A549 treated with Hydrocortisone at 1 μM for 4 hours (cell line): Measurements from ENCODE around the gene GPR101. TPM values are rescaled to one million over a fixed set of nuclear protein-coding genes. Genes with fewer than 3 reads are reported as not detected.

Experiments
- total RNA-seq: library from RNA; stranded (reverse); fragments of 200-300 nt; extraction: Qiagen RNA extraction; gene quantifications from 5 replicates; pipeline ENCODE4 v1.2.3, GENCODE V29; 2022

Gene GPR101, protein sequence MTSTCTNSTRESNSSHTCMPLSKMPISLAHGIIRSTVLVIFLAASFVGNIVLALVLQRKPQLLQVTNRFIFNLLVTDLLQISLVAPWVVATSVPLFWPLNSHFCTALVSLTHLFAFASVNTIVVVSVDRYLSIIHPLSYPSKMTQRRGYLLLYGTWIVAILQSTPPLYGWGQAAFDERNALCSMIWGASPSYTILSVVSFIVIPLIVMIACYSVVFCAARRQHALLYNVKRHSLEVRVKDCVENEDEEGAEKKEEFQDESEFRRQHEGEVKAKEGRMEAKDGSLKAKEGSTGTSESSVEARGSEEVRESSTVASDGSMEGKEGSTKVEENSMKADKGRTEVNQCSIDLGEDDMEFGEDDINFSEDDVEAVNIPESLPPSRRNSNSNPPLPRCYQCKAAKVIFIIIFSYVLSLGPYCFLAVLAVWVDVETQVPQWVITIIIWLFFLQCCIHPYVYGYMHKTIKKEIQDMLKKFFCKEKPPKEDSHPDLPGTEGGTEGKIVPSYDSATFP
- total RNA-seq, result not detected in 5 replicates

DNA sequence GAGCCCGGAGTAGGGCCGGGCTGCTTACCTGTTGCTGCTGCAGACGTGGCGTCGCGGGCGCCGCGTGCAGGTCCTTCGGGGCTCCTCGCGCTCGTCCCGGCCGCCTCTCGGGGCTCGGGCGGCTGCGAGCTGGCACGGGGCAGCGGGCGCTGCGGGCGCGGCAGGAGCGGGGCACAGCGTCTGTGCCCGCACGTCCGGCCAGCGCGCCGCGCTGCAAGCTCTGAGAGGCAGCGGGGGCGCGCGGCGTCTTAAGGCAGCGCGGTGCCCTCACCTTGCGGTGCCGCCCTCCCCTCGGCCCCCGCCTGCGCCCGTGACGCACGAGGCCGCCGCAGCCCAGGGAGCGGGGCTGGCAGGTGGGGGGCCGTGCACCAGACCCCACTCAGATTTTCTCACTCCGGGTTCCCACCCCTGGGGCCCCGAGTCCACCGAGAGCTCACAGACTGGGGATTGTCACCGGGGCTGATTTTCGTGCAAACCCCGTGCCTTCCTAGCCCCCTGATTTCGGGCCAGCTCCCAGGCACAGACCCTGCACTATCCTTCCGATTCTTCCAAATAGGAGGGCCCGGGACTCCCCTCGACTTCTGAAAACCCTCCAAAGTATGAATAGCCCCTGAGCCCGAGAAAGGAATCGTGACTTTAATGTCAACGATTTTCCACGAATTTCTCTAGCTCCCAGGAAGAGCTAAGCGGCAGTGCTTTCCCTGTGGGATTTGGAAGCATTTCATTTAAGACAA lies at the start of gene GPR101:
Gene GPR101, minus strand, starts transcription at position 222 of the 734 bp plus-strand sequence. CDS start 2,321 bp downstream, outside the sequence.

Other genes with a start within 250 kb of the GPR101 start
- gene RBMX, start 153.3 kb downstream of the GPR101 start, total RNA-seq, result 203 to 292 TPM (median 220 TPM) in 5 replicates